Measurements from ENCODE around the gene COLEC11.

COLEC11 gene

GRCh38 chr2:3679180-3679579 lies 84.3 kb downstream of the COLEC11 start:
- TF ChIP-seq ZFX (IDR thresholded peaks at IDR 0.05): no peak
- TF ChIP-seq CTCF (conservative IDR thresholded peaks at IDR 0.05): no peak
- no peak overlapping the region for H3K27ac ChIP-seq

- no peak overlapping the region for H3K27ac ChIP-seq
- no peak for TF ChIP-seq CTCF (conservative IDR thresholded peaks at IDR 0.05)
- no peak for TF ChIP-seq ZFX (IDR thresholded peaks at IDR 0.05)
These were observed 84.9 kb downstream of the COLEC11 start for GRCh38 chr2:3679616-3680393.

GRCh38 chr2:3680548-3681345 lies 85.8 kb downstream of the COLEC11 start:
- no peak for TF ChIP-seq ZFX (IDR thresholded peaks at IDR 0.05)
- TF ChIP-seq CTCF (conservative IDR thresholded peaks at IDR 0.05): no peak
- H3K27ac ChIP-seq: no peak overlapping the region

- TF ChIP-seq CTCF (conservative IDR thresholded peaks at IDR 0.05): no peak
- no peak for TF ChIP-seq ZFX (IDR thresholded peaks at IDR 0.05)
- no peak overlapping the region for H3K27ac ChIP-seq
These were observed 86.7 kb downstream of the COLEC11 start for GRCh38 chr2:3681625-3682024.

GRCh38 chr2:3682811-3683210 lies 87.9 kb downstream of the COLEC11 start:
- no peak overlapping the region for H3K27ac ChIP-seq
- no peak for TF ChIP-seq CTCF (conservative IDR thresholded peaks at IDR 0.05)
- no peak for TF ChIP-seq ZFX (IDR thresholded peaks at IDR 0.05)

GRCh38 chr2:3683748-3684454 lies 89.0 kb downstream of the COLEC11 start:
- TF ChIP-seq CTCF (conservative IDR thresholded peaks at IDR 0.05) (no peak), ZFX (IDR thresholded peaks at IDR 0.05) (no peak)
- no peak overlapping the region for H3K27ac ChIP-seq

Measured in C4-2B (cell line).